HCT116 (cell line): ENCODE data around the gene PRKCZ. TPM values are rescaled to one million over a fixed set of nuclear protein-coding genes. Genes with fewer than 3 reads are reported as not detected.

Source experiments
- ATAC-seq: fragments of 200-7000 bp; cut with Tn5 transposase; 2 replicates; pipeline ENCODE4 v1.9.1; 2020; ENCODE audit warnings: mild to moderate bottlenecking, moderate library complexity
- BruUV-seq: library from RNA; stranded (reverse); fragments of 400-500 nt; replicated peaks from 2 replicates; lab custom pipeline; 2021; lab: Mats Ljungman, UMichigan
- CTCF ChIA-PET: fragments of 300-600 bp; sonication (Branson Sonifier 250); formaldehyde crosslinking; loops from one replicate; lab custom pipeline; 2021; ENCODE audit warnings: antibody characterized with exemption; lab: Charles Lee
- POLR2A ChIA-PET: fragments of 300-600, 350-600 bp; sonication (Branson Sonifier 250); formaldehyde crosslinking; loops from one replicate; lab custom pipeline; 2021; ENCODE audit warnings: antibody characterized with exemption; lab: Charles Lee
- RAD21 ChIA-PET, 2 experiments: fragments of 300-600 bp; sonication (Branson Sonifier 250); formaldehyde crosslinking; loops; one replicate each; lab custom pipeline; 2023; ENCODE audit warnings: low total read pairs in 2 of 2; ENCODE audit not compliant: uncharacterized antibody in 2 of 2, unreplicated experiment in 2 of 2, low non-redundant PET in 1 of 2; lab: Charles Lee
- DNase-seq: peaks from one replicate; pipeline ENCODE4 v3.0.0-alpha.2; 2010; ENCODE audit warnings: low read depth, low spot score
- H2AFZ ChIP-seq: fragments of 200-600 bp; shearing (Covaris generic), sonication (generic); 2 replicates; pipeline ENCODE4 v1.6.1; 2017; ENCODE audit warnings: low read depth, mixed run types, mixed read lengths, antibody characterized with exemption, low read length; ENCODE audit not compliant: poor library complexity, severe bottlenecking
- H3K27ac ChIP-seq: 2 replicates; pipeline ENCODE4 v1.5.1; 2012; ENCODE audit warnings: low read depth, low read length
- H3K27me3 ChIP-seq: fragments of 200-600 bp; sonication (generic); 2 replicates; pipeline ENCODE4 v1.6.1; 2016; ENCODE audit warnings: mixed run types, low read length, mixed read lengths; ENCODE audit not compliant: insufficient read depth
- H3K36me3 ChIP-seq, 2 experiments: fragments of 200-500 bp in 1 of 2; fragments of 200-600 bp in 1 of 2; sonication (Bioruptor generic) in 1 of 2; sonication (generic) in 1 of 2; 2 replicates each; pipeline versions ENCODE4 v1.5.1 to v1.6.1; 2014 to 2016; ENCODE audit warnings: low read length in 2 of 2, inconsistent platforms in 1 of 2, mixed read lengths in 1 of 2, mixed run types in 1 of 2; ENCODE audit not compliant: insufficient read depth in 2 of 2, control insufficient read depth in 1 of 2
- H3K4me1 ChIP-seq, 2 experiments: fragments of 200-600 bp in 1 of 2; sonication (generic) in 1 of 2; 2 replicates each; pipeline versions ENCODE4 v1.5.1 to v1.6.1; 2012 to 2017; ENCODE audit warnings: low read length in 2 of 2, inconsistent platforms in 1 of 2, mild to moderate bottlenecking in 1 of 2, mixed read lengths in 1 of 2, mixed run types in 1 of 2, moderate library complexity in 1 of 2; ENCODE audit not compliant: insufficient read depth in 2 of 2, control insufficient read depth in 1 of 2
- H3K4me2 ChIP-seq: fragments of 200-600 bp; sonication (generic); 2 replicates; pipeline ENCODE4 v1.6.1; 2017; ENCODE audit warnings: mixed run types, low read length, mixed read lengths
- H3K4me3 ChIP-seq, 2 experiments: fragments of 200-600 bp in 1 of 2; sonication (generic) in 1 of 2; replicated peaks in 1 of 2; 2 replicates each; pipeline ENCODE4 v1.5.1; 2011 to 2016; ENCODE audit warnings: low read length in 2 of 2, control low read depth in 1 of 2, low read depth in 1 of 2, mild to moderate bottlenecking in 1 of 2, mixed read lengths in 1 of 2, mixed run types in 1 of 2
- H3K79me2 ChIP-seq: fragments of 200-600 bp; sonication (generic); 2 replicates; pipeline ENCODE4 v1.6.1; 2017; ENCODE audit warnings: mild to moderate bottlenecking, mixed run types, low read length, moderate library complexity, mixed read lengths; ENCODE audit not compliant: insufficient read depth
- H3K9ac ChIP-seq: fragments of 200-600 bp; sonication (generic); 2 replicates; pipeline ENCODE4 v1.6.1; 2016; ENCODE audit warnings: low read length, mixed read lengths
- H3K9me2 ChIP-seq: fragments of 200-600 bp; sonication (generic), shearing (Covaris generic); 2 replicates; pipeline ENCODE4 v1.6.1; 2017; ENCODE audit warnings: mixed run types, mild to moderate bottlenecking, moderate library complexity; ENCODE audit not compliant: insufficient read depth
- H3K9me3 ChIP-seq, 2 experiments: fragments of 200-500 bp in 1 of 2; fragments of 200-600 bp in 1 of 2; sonication (Bioruptor generic) in 1 of 2; sonication (generic) in 1 of 2; 2 replicates each; pipeline ENCODE4 v1.6.1; 2014 to 2017; ENCODE audit warnings: low read length in 2 of 2, mixed read lengths in 2 of 2, inconsistent platforms in 1 of 2, low read depth in 1 of 2, mild to moderate bottlenecking in 1 of 2, mixed run types in 1 of 2, moderate library complexity in 1 of 2; ENCODE audit not compliant: control insufficient read depth in 1 of 2, insufficient read depth in 1 of 2
- H4K20me1 ChIP-seq: fragments of 200-600 bp; sonication (generic), shearing (Covaris generic); 2 replicates; pipeline ENCODE4 v1.6.1; 2017; ENCODE audit warnings: mixed run types, mild to moderate bottlenecking, moderate library complexity; ENCODE audit not compliant: insufficient read depth
- RAD21 ChIP-seq: IDR thresholded peaks from 2 replicates; pipeline ENCODE4 v1.6.1; 2012; ENCODE audit warnings: low read depth, mild to moderate bottlenecking
- YY1 ChIP-seq: IDR thresholded peaks from 2 replicates; pipeline ENCODE4 v1.6.1; 2011; ENCODE audit warnings: low read length, low read depth, moderate library complexity, mild to moderate bottlenecking; ENCODE audit not compliant: insufficient replicate concordance; ENCODE audit errors: extremely low read depth
- ZFX ChIP-seq: fragments of 450-650 bp; IDR thresholded peaks from 2 replicates; pipeline ENCODE4 v1.6.1; 2017
- intact Hi-C: fragments of 100-400 bp; cut with micrococcal nuclease; formaldehyde crosslinking; loops from 2 replicates; pipeline ENCODE4 v1.10.0; 2022
- total RNA-seq: library from RNA; stranded (reverse); gene quantifications from one replicate; pipeline ENCODE4 v1.2.1, GENCODE V29; 2021; ENCODE audit not compliant: unreplicated experiment
- TF ChIP-seq, protein P1 (sequence below), 3 experiments: fragments of 200-600 bp in 1 of 3; sonication (generic) in 1 of 3; IDR thresholded peaks in 2 of 3; conservative IDR thresholded peaks in 1 of 3; 2 replicates each; pipeline ENCODE4 v1.5.1; 2012 to 2017; ENCODE audit warnings: low read depth in 2 of 3, low read length in 2 of 3, antibody characterized with exemption in 1 of 3, borderline replicate concordance in 1 of 3, control low read depth in 1 of 3, mild to moderate bottlenecking in 1 of 3, mixed read lengths in 1 of 3, mixed run types in 1 of 3, moderate library complexity in 1 of 3; ENCODE audit not compliant: insufficient read depth in 1 of 3

Gene PRKCZ
- total RNA-seq, 1 experiment from 2014 or later = 46.8 TPM

DNA sequence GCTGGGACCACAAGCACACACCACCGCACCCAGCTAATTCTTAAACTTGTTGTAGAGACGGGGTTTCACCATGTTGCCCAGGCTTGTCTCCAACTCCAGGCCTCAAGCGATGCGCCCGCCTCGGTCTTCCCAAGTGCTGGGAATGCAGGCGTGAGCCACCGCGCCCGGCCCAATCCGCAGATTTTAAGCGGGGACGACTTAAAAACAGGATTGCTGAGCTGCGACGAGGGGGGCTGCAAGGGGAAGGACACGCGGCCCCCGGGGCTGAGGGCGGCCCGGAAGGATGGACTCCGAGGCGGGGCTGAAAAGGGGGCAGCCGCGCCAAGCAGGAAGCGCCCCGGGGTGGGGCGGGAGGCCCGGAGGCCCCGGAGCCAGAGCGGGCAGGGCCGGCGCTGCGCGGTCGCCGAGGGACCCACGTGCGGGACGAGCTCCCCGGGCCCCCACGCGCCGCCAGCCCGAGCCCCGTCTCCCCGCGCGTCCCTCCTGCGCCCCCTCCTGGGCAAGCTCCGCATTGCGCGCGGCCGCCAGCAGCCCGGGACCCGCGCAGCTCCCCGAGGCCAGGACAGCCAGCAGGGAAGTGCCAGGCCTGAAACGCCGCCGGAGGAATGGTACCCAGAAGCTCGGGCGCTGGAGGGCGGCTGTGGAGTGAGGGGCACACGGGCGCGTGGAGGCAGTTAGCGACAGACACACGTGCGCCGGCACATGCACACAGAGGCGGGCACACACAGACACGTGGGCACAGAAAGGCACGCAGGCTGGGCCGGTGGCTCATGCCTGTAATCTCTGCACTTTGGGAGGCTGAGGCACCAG lies 5.5 kb upstream of the PRKCZ start:
- no TSS peak for BruUV-seq
- H3K9ac ChIP-seq = peak overlapping the region; percentile 23; the same call in 1 of the 2 replicates
- intact Hi-C loops = loop anchor here (5.0 kb wide), 1 partner anchor 137 kb away; no protein-coding TSS in a partner anchor
- peak overlapping the region; percentile 58 for H3K4me2 ChIP-seq
- H3K79me2 ChIP-seq = no peaks in the 10 kb centered on the region
- H3K36me3 ChIP-seq = no peaks in the 10 kb centered on the region
- peaks cover 18 to 39% of the 10 kb centered on the region in 2 experiments for H3K4me1 ChIP-seq
- peak overlapping the region; percentile 78 for H2AFZ ChIP-seq
- no peak for DNase-seq
- H3K27ac ChIP-seq = peak overlapping the region; percentile 29; the same call in 1 of the 2 replicates
- RAD21 ChIA-PET = interaction anchor here (0.6 to 2.6 kb wide), 10 partner anchors 9 to 136 kb away, joined by 3 to 11 read pairs (median 4); no protein-coding TSS in a partner anchor
- POLR2A ChIA-PET = interaction anchor here (0.9 kb wide), 1 partner anchor 138 kb away, joined by 4 read pairs; no protein-coding TSS in a partner anchor
- H4K20me1 ChIP-seq = no peaks in the 10 kb centered on the region
- H3K27me3 ChIP-seq = no peaks in the 10 kb centered on the region
- no peak overlapping the region for H3K4me3 ChIP-seq
- no peaks in the 10 kb centered on the region for H3K9me2 ChIP-seq
- H3K9me3 ChIP-seq = no peaks in the 10 kb centered on the region
- ATAC-seq = peak; percentile 59
- CTCF ChIA-PET = interaction anchor here (0.7 to 4.1 kb wide), 23 partner anchors 8 to 204 kb away, joined by 3 to 70 read pairs (median 4); partner anchors contain the start of genes CFAP74, GABRD and TMEM52
- TF ChIP-seq YY1 (no peak), RAD21 (no peak), ZFX (peak; percentile 58; the same call in 1 of the 2 replicates)
- TF ChIP-seq, protein P1, sequence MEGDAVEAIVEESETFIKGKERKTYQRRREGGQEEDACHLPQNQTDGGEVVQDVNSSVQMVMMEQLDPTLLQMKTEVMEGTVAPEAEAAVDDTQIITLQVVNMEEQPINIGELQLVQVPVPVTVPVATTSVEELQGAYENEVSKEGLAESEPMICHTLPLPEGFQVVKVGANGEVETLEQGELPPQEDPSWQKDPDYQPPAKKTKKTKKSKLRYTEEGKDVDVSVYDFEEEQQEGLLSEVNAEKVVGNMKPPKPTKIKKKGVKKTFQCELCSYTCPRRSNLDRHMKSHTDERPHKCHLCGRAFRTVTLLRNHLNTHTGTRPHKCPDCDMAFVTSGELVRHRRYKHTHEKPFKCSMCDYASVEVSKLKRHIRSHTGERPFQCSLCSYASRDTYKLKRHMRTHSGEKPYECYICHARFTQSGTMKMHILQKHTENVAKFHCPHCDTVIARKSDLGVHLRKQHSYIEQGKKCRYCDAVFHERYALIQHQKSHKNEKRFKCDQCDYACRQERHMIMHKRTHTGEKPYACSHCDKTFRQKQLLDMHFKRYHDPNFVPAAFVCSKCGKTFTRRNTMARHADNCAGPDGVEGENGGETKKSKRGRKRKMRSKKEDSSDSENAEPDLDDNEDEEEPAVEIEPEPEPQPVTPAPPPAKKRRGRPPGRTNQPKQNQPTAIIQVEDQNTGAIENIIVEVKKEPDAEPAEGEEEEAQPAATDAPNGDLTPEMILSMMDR (IDR thresholded peaks at IDR 0.05 in 2 of 3, conservative IDR thresholded peaks at IDR 0.05 in 1 of 3; ENCODE audit: borderline replicate concordance in 1 of 3, insufficient read depth in 1 of 3, low read depth in 2 of 3, low read length in 2 of 3) = peak in 2 of 3 experiments; percentile 68 to 81; a peak in 4 of 6 replicates
